Measurements from ENCODE around the gene PDHB.
"Not testable (repeated sequence)": the region's sequence is repeated elsewhere in the genome, so short reads cannot be mapped to it uniquely, and the experiment has no call there.

PDHB gene

DNA sequence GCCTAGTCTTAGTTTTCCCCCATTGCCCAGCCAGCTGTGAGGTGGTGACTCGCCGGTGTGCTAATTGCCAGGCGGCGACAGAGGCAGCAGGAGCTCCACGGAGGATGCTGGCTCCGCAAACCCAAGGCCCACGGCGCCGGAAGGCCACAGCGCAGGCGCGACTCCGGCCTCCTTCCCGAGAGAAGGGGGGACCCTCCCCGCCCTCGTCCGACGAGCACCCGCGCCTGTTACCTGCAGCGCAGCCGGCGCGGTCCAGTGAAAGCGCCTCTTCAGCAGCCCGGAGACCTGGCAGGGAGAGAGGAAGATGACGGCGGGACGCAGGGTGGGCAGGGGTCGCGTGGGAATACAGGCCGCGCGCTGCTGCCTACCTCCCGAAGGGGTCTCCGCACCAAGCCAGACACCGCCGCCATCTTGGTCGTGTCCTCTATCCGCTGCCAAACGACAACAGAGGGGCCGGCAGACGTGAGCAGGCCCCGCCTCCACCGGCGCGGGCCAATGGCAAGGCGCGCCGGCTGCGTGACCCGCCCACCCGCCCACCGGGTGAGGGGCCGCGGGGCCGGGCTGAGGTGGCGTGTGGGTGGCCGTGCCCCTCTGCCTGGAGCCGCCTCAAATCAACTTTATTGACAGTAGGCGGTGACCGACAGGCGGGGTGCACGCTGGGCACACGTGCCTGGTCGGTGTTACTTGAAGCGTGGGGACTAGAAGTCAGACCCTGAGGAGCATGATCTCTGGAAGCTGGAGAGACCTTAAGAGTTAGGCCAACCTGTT, at the start of gene PDHB:
PDHB (minus strand) TSS at position 433 of the 768 bp plus-strand sequence; CDS start at position 410, 23 bp downstream.
- peak; percentile 23 for DNase-seq

DNA sequence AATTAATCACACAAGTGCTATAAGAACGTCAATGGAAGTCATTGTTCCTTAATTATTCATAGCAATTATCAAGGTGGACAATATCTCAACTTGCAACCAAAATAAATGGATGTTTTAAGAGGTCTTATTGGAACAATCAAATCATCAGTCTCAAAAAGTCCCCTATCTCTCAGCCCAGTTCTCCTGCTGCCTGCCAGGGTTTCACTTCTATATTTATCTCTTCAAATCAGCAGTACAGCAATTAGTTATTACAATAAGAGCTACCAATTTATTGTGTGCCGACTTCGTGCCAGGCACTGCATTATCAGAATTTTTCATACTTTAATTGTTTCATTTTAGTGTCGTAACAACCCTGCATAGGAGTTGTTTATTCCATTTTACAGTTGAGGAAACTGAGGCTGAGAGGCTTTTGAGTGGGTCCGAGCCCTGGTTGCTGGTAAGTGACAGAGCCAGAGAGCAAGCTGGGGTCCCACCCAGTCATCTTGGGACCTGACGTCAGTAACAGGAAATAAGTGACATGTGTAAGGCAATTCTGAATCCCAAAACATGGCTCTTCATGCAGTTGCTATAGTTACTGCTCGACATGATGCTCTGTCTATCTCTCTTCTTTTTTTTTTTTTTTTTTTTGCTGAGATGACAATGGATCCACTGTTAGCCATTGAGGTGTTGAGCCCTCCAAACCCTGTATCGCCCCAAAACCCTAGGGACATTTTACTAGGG, 49.4 kb upstream of the PDHB start:
- DNase-seq, result no peak

DNA sequence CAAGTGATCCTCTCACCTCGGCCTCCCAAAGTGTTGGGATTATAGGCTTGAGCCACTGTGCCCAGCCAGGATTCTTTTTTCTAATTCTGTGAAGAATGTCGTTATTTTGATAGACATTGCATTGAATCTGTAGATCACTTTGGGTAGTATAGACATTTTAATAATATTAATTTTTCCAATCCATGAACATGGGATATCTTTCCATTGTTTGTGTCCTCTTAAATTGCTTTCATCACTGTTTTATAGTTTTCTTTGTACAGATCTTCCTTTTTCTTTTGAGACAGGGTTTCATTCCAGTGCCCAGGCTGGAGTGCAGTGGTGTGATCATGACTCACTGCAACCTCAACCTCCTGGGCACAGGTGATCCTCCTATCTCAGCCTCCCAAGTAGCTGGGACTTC, 46.7 kb upstream of the PDHB start:
- no peak for DNase-seq

DNA sequence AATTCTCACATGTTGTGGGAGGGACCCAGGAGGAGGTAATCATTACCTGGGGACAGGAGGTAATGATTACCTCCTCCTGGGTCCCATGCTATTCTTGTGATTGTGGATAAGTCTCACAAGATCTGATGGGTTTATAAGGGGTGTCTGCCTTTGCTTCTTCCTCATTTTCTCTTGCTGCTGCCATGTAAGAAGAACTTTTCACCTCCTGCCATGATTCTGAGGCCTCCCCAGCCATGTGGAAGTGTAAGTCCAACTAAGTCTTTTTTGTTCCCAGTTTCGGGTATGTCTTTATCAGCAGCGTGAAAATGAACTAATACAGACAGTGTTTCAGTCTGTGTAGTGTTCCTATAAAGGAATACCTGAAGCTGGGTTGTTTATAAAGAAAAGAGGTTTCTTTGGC, 45.1 kb upstream of the PDHB start:
- no peak for DNase-seq

DNA sequence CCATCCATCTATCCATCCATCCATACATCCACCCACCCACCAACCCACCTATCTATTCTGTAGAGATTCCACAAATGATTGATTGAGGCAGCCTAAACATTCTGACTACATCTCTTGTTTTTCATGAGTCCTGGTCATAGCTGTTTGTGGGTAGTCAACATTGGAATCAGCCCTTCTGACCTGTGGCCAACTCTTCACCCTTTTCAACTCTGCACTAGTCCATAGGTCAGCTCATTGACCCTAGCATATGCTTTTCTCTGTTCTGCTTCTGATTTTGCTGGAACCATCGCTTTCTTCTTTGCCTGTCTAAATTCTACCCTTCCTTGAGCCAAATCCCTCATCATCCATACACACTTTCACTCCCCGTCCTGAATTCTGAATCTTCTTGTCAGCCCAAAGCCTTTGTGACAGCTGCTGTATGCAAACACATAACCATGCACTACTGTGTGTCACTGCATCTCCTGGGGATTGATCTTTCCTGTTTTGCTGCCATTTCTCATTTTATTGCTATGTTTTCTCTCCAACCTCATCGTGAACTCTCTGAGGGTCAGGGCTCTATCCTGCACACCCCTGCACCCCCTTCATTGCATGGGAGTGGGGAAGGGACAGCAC, 41.4 kb upstream of the PDHB start:
- DNase-seq, result no peak

DNA sequence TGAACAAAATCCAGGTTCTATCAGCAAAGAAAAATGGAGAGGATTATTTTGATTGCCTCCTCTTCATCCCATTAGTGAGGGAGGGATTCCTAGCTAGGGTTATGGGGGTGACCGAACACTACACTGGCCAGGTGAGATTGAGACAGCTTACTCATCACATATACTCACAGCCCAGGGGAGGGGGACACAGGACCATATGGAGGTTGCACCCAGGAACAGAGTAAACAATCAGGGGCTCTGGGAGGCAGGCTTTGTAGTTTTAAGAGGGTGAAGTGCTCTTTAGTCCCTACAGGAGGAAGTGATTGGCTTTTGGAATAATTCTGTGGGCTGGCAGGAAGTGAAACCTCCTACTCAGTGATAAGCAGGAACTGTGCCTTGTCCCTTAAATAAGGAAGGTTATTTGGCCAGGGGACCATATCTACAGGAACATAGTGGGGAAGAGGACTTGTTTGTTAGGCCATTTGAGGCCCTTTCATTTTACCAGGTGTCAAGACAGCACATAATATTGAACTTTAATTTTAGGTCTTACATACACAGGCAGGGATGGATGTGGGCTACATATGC, 40.8 kb upstream of the PDHB start:
- DNase-seq, result no peak

DNA sequence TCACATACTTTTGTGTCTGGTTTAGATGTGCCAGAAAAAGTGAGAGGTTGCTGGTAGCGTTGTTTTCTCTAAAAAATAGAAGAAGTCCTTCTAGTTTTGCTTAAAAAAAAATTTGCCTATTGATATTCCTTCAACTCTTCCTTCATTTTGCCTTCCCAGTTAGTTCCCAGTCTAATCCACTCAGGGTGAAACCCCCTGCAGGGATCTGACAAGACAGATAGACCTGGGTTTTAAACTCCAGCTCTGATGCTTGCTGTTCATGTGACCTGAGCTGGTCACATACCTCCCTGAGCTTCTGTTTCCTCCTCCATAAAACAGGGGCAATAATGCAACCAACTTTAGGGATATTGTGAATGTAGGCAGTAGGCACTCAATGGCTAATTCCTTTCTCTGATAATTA, 39.6 kb upstream of the PDHB start:
- no peak for DNase-seq

DNA sequence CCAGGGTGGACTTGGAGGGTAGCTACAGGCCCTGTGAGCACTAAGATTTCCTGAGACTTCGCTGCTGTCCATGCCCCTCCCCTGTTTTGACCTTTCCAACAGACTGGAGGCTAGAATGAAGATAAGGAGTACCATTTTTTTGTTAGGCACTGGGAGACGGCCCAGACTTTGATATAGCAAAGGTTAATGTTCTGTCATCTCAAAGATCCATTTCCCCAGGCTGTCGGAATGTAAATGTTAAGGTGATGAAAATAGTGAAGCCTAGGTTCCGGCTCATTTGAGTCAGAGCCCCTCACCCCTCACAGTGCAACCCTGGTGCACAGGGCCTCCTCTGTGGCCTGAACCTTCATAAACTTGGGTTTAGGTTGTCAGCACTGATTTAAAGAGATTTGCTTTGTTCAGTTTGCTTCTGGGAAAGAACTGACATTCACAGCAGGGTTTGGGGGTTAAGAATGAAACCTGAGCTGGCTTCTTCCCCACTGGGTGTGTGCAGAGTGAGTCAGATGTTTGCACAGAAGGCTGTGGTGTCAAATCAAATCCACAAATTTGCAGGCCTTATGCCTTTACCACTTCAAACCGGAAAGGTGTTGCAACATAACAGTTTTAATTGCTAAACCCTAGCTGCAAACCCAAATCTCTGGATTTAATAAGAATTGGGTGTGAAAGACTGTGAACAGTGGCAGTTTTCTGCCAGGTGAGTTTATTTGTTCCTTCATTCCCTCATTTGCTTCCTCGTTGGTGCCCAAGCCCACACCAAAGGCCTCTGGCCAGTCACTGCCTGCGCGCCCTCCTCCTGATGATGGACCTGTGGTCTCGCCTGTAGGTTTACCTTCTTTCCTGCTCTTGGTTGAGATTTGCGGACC, 37.6 kb upstream of the PDHB start:
- DNase-seq, result no peak

DNA sequence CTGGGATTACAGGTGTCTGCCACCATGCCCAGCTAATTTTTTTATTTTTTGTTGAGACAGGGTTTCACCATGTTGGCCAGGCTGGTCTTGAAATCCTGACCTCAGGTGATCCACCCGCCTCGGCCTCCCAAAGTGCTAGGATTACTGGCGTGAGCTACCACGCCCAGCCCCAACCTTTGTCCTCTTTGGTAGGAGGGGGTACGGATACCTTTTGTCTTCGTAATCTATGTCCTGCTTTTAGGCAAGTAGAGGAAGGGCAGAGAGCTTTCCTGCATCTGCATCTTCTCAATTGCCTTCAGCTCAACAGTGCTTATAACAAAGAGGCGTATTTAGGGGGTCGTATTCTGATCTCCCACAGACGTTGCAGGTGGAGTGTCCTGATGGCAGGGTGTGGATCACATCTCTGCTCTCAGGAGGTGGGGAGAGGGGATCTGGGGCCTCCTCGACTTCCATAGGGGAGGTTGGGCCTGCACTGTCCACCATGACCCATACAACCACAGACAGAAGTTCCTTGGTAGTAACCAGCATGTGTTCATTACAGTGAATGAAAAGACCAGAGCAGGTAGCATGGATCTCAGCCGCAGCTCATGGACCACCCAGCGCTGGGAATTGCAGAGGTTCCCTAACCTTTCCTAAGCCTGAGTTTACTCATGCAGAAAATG, 36.9 kb upstream of the PDHB start:
- no peak for DNase-seq

DNA sequence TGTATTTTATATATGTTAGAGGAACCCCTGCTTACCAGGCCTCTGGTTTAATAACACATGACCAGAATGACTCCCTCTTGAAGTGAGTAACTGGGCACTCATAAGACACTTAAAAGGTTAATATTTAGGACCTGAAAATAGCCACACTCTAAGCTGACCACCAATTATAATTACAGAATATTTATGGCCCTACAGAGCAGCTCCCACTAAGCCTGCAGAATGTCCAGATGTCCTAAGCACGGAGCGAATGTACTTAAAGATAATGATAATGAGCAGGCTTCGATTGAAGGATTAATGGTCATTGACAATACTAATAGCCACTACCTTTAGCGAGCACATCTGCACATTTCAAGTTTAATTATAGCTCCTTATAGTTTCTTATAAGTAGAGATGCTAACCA, 35.5 kb upstream of the PDHB start:
- no peak for DNase-seq

DNA sequence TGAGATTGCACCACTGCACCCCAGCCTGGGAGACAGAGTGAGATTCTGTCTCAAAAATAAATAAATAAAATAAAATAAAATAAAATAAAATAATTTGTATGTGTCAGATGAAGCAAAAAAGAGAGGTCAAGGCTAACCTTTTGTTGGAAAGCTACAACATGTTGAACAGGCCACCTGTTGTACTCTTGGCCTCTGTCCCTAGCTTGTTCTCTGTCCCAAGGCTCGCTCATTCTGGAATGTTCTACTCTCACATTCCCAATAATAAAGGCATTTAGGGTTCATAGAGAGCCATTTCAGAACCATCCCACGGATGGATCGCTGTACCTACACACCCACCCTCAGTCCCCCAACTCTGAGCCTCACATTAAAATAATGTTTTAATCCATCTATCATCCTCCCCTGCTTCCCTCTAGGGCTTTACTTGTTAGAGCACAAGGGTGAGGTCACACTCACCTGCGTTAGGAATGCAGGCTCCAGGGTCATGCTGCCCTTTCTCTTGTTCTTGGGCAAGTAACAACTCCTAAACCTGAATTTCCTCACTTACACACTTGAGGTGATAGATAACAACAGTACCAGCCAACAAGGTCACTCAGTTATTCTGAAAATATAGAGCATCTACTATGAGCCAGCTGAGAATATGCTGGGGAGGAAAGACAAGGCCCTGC, 33.4 kb upstream of the PDHB start:
- DNase-seq, result no peak

DNA sequence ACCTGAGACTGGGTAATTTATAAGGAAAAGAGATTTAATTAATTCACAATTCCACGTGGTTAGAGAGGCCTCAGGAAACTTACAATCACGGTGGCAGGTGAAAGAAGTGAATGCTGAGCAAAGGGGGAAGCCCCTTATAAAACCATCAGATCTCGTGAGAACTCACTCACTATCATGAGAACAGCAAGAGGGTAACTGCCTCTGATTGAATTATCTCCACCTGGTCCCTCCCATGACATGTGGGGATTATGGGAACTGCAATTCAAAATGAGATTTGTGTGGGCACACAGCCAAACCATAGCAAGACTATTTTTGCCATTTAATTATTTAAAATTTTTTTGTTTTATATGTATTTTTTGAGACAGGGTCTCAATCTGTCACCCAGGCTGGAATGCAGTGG, 31.2 kb upstream of the PDHB start:
- no peak for DNase-seq

DNA sequence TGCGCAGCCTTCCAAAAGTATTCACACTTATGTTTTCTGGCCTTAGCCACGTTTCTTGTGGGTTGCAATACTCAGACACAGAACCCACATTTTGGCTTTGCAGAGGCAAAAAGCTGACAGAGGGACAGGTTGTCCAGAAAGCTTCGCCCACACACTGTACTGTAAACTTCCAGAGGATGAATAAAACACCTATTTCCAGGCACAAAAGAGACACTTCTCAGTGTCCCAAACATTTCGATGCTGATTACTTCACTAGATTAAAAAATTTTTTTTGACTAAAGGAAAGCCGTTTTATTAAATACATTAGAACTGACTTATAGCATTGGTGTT, 30.3 kb upstream of the PDHB start:
- no peak for DNase-seq

DNA sequence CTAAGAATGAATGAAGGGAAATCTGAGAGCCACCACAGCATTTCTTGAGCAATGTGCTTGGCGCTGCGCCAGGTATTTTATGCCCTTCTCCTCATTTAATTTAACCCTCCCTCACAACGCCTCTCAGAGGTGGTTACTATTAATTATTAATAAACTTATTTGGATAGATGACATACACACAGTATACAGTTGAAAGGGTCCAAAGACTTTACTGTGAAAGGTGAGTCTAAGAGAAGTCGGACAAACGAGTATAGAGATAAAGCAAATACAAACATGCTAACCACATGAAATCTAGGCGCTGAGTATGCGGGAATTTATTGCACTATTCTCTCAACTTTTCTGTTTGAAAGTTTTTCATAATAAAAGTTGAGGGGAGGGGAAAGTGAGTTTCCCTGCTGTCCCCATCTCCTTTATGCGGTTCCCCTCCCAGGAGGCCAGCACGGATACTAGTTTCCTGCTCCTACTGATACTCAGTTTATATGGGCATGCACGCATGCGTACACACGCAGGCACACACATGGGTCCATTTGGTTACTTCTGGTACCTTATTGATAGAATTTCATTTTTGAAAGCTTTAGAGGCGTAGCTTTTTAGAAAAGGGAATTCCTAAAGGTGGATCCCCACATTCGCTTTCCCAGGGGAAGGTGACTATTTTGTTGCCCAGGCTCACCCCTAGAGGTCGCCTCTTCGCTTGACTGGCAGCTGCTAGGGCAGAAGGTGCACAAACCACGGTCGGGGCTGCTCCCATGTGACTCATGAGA, 29.7 kb upstream of the PDHB start:
- DNase-seq, result no peak

DNA sequence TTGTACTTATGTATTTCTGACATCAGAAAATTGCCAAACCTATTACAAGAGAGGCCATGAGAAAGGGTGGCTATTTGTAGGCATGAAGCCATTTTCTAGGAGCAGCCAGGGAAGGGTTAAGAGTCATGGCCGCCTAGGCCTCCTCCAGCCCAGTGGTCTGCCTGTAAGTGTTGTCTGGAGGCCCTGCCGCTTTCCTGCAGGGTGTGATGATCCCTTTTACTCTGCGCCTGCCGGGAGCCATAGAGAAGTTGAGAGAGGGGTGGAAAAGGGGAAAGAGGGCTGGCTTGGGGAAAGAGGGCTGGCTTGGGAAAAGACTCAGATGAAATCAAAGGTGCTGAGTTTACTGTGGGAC, 29.2 kb upstream of the PDHB start:
- DNase-seq, result no peak

DNA sequence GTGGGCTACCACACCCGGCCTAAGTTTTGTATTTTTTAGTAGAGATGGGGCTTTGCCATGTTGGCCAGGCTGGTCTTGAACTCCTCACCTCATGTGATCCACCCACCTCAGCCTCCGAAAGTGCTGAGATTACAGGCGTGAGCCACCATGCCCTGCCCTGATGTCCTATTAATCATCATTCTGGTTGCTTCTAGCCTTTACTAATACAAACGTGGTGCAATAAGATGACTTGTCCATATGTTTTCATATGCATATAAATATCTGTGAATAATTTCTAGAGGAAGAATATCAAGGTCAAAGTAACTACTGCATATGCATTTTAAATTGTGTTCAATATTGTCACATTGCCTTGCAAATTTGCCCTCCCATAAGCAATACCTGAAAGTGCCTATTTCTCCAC, 25.5 kb upstream of the PDHB start:
- DNase-seq, result no peak

DNA sequence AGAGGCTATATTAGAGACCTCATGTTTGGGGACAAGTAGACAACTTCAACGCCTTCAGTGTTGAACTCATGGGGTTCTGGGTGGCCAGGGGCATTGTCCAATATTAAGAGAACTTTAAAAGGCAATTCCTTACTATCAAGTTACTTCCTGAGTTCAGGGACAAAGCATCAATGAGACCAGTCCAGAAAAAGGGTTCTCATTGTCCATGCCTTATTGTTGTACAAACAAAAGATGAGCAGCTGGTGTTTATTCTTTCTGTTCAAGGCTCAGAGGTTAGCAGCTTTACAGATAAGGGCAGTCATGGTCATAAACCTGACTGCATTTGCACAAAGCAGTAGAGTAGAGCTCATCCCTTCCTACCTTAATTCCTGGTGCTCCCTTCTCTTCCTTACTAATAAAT, 18.5 kb upstream of the PDHB start:
- DNase-seq, result no peak

DNA sequence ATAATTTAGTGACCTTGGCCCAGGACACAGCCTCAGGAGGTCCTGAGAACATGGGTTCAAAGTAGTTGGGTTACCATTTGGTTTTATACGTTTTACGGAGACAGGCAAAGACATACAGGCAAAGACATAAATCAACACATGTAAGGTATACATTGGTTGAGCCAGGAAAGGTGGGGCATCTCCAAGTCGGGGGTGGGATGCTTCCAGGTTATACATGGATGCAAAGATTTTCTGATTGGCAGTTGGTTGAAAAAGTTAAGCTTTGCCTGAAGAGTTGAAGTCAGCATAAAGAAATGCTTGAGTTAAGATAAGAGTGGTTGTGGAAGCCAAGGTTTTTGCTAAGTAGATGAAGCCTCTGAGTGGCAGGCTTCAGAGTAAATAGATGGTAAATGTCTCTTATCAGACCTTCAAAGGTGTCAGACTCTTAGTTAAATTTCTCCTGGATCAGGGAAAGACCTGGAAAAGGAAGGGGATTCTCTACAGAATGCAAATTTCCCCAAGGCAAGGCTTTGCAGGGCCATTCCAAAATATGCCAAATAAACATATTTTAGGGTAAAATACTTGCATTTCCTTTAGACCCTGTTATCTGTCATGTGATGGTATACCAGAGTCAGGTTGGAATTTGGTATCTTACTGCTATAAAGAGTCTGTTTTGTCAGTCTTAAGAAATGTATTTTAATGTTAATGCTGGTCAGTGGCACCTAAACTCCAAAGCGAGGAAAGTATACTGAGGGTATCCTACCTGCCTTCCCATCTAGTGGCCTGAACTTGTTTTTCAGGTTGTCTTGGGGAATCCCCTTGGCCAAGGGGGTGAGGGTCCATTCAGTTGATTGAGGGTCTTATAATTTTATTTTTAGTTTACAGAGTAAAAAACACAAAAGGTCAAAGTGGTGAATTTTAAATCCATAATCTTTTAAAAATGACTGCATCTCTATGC, 8.2 kb upstream of the PDHB start:
- no peak for DNase-seq

DNA sequence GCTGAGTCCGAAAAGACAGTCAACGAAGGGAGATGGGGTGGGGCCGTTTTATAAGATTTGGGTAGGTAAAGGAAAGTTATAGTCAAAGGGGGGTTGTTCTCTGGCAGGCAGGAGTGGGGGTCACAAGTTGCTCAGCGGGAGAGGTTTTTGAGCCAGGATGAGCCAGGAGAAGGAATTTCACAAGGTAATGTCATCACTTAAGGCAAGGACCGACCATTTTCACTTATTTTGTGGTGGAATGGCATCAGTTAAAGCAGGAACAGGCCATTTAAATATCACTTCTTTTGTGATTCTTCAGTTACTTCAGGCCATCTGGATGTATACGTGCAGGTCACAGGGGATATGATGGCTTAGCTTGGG, 7.3 kb upstream of the PDHB start:
- not testable (repeated sequence) for DNase-seq

DNA sequence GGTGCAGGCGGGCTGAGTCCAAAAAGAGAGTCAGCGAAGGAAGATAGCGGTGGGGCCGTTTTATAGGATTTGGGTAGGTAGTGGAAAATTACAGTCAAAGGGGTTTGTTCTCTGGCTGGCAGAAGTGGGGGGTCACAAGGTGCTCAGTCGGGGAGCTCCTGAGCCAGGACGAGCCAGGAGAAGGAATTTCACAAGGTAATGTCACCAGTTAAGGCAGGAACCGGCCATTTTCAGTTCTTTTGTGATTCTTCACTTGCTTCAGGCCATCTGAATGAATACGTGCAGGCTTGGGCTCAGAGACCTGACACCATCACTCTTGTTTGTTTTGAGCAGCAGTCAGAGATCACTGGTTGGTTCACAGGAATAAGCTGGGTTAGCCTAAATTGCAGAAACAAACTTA, 3.6 kb upstream of the PDHB start:
- DNase-seq, result not testable (repeated sequence)
